ENCODE measurements around the gene PRAMEF25. TPM values are rescaled to one million over a fixed set of nuclear protein-coding genes. Genes with fewer than 3 reads are reported as not detected.
"Not testable (repeated sequence)": the region's sequence is repeated elsewhere in the genome, so short reads cannot be mapped to it uniquely, and the experiment has no call there.

The PRAMEF25 gene
- total RNA-seq (2021; ENCODE audit: unreplicated experiment) (not detected), Bru-seq, nascent RNA (not detected), BruChase-seq, experiment 1, labeled RNA remaining after a 6-hour chase (not detected), BruChase-seq, experiment 2, labeled RNA remaining after a 2-hour chase (not detected)
- 0.06 TPM in 1 of 2 replicates, not detected in the other for polyA plus RNA-seq (2012)
- long read RNA-seq, result 0 reads

GRCh38 chr1:13070474-13070873, at the start of gene PRAMEF25:
TSS of gene PRAMEF25 (plus strand) at chr1:13070774. CDS start at chr1:13073694, 2,920 bp downstream.
- RAD21 ChIA-PET (ENCODE audit: low non-redundant PET in 1 of 2, low total read pairs in 2 of 2, uncharacterized antibody in 2 of 2, unreplicated experiment in 2 of 2); H4K20me1 ChIP-seq (ENCODE audit: insufficient read depth); H3K36me3 ChIP-seq (ENCODE audit: control insufficient read depth in 1 of 2, insufficient read depth in 2 of 2, low read length in 2 of 2); H3K4me2 ChIP-seq (ENCODE audit: low read length); H3K4me1 ChIP-seq (ENCODE audit: control insufficient read depth in 1 of 2, insufficient read depth in 2 of 2, low read length in 2 of 2); CTCF ChIA-PET; H3K79me2 ChIP-seq (ENCODE audit: insufficient read depth, low read length); intact Hi-C loops (cut with micrococcal nuclease); H3K4me3 ChIP-seq (replicated peaks in 1 of 2; ENCODE audit: low read depth in 1 of 2, low read length in 2 of 2); H3K27me3 ChIP-seq (ENCODE audit: insufficient read depth, low read length); H3K9me3 ChIP-seq (ENCODE audit: control insufficient read depth in 1 of 2, insufficient read depth in 1 of 2, low read depth in 1 of 2, low read length in 2 of 2); ATAC-seq; H3K9me2 ChIP-seq (ENCODE audit: insufficient read depth); H3K27ac ChIP-seq (ENCODE audit: low read depth, low read length); DNase-seq (ENCODE audit: low read depth, low spot score); H2AFZ ChIP-seq (ENCODE audit: low read depth, low read length, poor library complexity, severe bottlenecking); POLR2A ChIA-PET; H3K9ac ChIP-seq (ENCODE audit: low read length); BruUV-seq (replicated peaks): not testable (repeated sequence)

- H3K27ac ChIP-seq (ENCODE audit: low read depth, low read length); H2AFZ ChIP-seq (ENCODE audit: low read depth, low read length, poor library complexity, severe bottlenecking); H4K20me1 ChIP-seq (ENCODE audit: insufficient read depth); H3K4me1 ChIP-seq (ENCODE audit: control insufficient read depth in 1 of 2, insufficient read depth in 2 of 2, low read length in 2 of 2); DNase-seq (ENCODE audit: low read depth, low spot score); POLR2A ChIA-PET; H3K79me2 ChIP-seq (ENCODE audit: insufficient read depth, low read length); H3K9me3 ChIP-seq (ENCODE audit: control insufficient read depth in 1 of 2, insufficient read depth in 1 of 2, low read depth in 1 of 2, low read length in 2 of 2); H3K9me2 ChIP-seq (ENCODE audit: insufficient read depth); ATAC-seq; CTCF ChIA-PET; H3K36me3 ChIP-seq (ENCODE audit: control insufficient read depth in 1 of 2, insufficient read depth in 2 of 2, low read length in 2 of 2); H3K9ac ChIP-seq (ENCODE audit: low read length); BruUV-seq (replicated peaks); intact Hi-C loops (cut with micrococcal nuclease); H3K4me2 ChIP-seq (ENCODE audit: low read length); H3K4me3 ChIP-seq (replicated peaks in 1 of 2; ENCODE audit: low read depth in 1 of 2, low read length in 2 of 2); H3K27me3 ChIP-seq (ENCODE audit: insufficient read depth, low read length); RAD21 ChIA-PET (ENCODE audit: low non-redundant PET in 1 of 2, low total read pairs in 2 of 2, uncharacterized antibody in 2 of 2, unreplicated experiment in 2 of 2): not testable (repeated sequence)
These were observed 14.1 kb upstream of the PRAMEF25 start, which contains the start of gene PRAMEF27 for GRCh38 chr1:13056475-13056874. TSS of gene PRAMEF27 (minus strand) at chr1:13056575. CDS start at chr1:13053659, 2,916 bp downstream.

DNA sequence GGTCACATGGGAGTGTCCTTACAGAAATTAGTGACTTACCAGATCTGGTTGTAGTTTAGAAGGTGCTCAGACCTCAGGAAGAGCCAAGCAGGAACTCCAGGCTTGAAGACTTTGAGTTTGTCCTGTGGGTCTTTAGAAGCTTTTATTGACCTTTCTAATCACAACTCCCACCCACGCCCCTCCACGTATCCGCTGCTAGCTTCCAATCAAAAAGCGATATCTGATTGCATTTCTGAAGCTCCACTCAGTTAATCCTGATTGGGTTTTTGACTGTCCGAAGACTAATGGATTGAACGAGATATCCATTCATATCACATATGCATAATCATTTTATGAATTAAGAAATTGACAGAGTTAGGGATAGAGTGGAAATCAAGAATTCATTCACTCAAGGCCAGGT, 46.2 kb downstream of the PRAMEF25 start, which contains the start of gene HNRNPCL2:
TSS of gene HNRNPCL2 (minus strand) at position 101 of the 400 bp plus-strand sequence. CDS start 454 bp downstream, outside the sequence.
- H4K20me1 ChIP-seq (ENCODE audit: insufficient read depth); H3K9me3 ChIP-seq (ENCODE audit: control insufficient read depth in 1 of 2, insufficient read depth in 1 of 2, low read depth in 1 of 2, low read length in 2 of 2); H3K4me2 ChIP-seq (ENCODE audit: low read length); H3K27ac ChIP-seq (ENCODE audit: low read depth, low read length); H3K36me3 ChIP-seq (ENCODE audit: control insufficient read depth in 1 of 2, insufficient read depth in 2 of 2, low read length in 2 of 2); CTCF ChIA-PET; H3K27me3 ChIP-seq (ENCODE audit: insufficient read depth, low read length); H3K4me3 ChIP-seq (replicated peaks in 1 of 2; ENCODE audit: low read depth in 1 of 2, low read length in 2 of 2); H3K9me2 ChIP-seq (ENCODE audit: insufficient read depth); RAD21 ChIA-PET (ENCODE audit: low non-redundant PET in 1 of 2, low total read pairs in 2 of 2, uncharacterized antibody in 2 of 2, unreplicated experiment in 2 of 2); BruUV-seq (replicated peaks); ATAC-seq; DNase-seq (ENCODE audit: low read depth, low spot score); H3K9ac ChIP-seq (ENCODE audit: low read length); POLR2A ChIA-PET; intact Hi-C loops (cut with micrococcal nuclease); H3K79me2 ChIP-seq (ENCODE audit: insufficient read depth, low read length); H2AFZ ChIP-seq (ENCODE audit: low read depth, low read length, poor library complexity, severe bottlenecking); H3K4me1 ChIP-seq (ENCODE audit: control insufficient read depth in 1 of 2, insufficient read depth in 2 of 2, low read length in 2 of 2): not testable (repeated sequence)

Other genes with a start within 250 kb of the PRAMEF25 start
- not detected for gene PRAMEF11, start 239.4 kb upstream of the PRAMEF25 start, total RNA-seq (2021; ENCODE audit: unreplicated experiment)
- not detected for gene HNRNPCL1, start 222.1 kb upstream of the PRAMEF25 start, total RNA-seq (2021; ENCODE audit: unreplicated experiment)
- not detected for gene PRAMEF2, start 213.7 kb upstream of the PRAMEF25 start, total RNA-seq (2021; ENCODE audit: unreplicated experiment)
- not detected for gene PRAMEF4, start 184.6 kb upstream of the PRAMEF25 start, total RNA-seq (2021; ENCODE audit: unreplicated experiment)
- not detected for gene PRAMEF10, start 172.5 kb upstream of the PRAMEF25 start, total RNA-seq (2021; ENCODE audit: unreplicated experiment)
- gene PRAMEF7, start 154.2 kb upstream of the PRAMEF25 start, total RNA-seq (2021; ENCODE audit: unreplicated experiment), result not detected
- not detected for gene PRAMEF6, start 123.2 kb upstream of the PRAMEF25 start, total RNA-seq (2021; ENCODE audit: unreplicated experiment)
- gene PRAMEF27, start 14.2 kb upstream of the PRAMEF25 start, total RNA-seq (2021; ENCODE audit: unreplicated experiment), result not detected
- gene HNRNPCL3, start 10.0 kb upstream of the PRAMEF25 start, total RNA-seq (2021; ENCODE audit: unreplicated experiment), result not detected
- gene HNRNPCL2, start 46.1 kb downstream of the PRAMEF25 start, total RNA-seq (2021; ENCODE audit: unreplicated experiment), result not detected
- gene PRAMEF26, start 85.2 kb downstream of the PRAMEF25 start, total RNA-seq (2021; ENCODE audit: unreplicated experiment), result not detected
- gene HNRNPCL4, start 94.9 kb downstream of the PRAMEF25 start, total RNA-seq (2021; ENCODE audit: unreplicated experiment), result not detected
- not detected for gene PRAMEF9, start 101.1 kb downstream of the PRAMEF25 start, total RNA-seq (2021; ENCODE audit: unreplicated experiment)
- gene PRAMEF13, start 130.6 kb downstream of the PRAMEF25 start, total RNA-seq (2021; ENCODE audit: unreplicated experiment), result not detected
- not detected for gene PRAMEF18, start 155.4 kb downstream of the PRAMEF25 start, total RNA-seq (2021; ENCODE audit: unreplicated experiment)
- gene PRAMEF5, start 183.4 kb downstream of the PRAMEF25 start, total RNA-seq (2021; ENCODE audit: unreplicated experiment), result not detected
- gene PRAMEF8, start 214.4 kb downstream of the PRAMEF25 start, total RNA-seq (2021; ENCODE audit: unreplicated experiment), result not detected
- not detected for gene PRAMEF33, start 232.8 kb downstream of the PRAMEF25 start, total RNA-seq (2021; ENCODE audit: unreplicated experiment)
- gene PRAMEF15, start 244.8 kb downstream of the PRAMEF25 start, total RNA-seq (2021; ENCODE audit: unreplicated experiment), result not detected